Prostate gland (tissue), 2 donors: ENCODE data around the gene SOX10.

Experiments
- POLR2AphosphoS5 ChIP-seq: sonication (generic); formaldehyde crosslinking; IDR thresholded peaks from one replicate; pipeline ENCODE4 v1.6.1; 2017; ENCODE audit warnings: antibody characterized with exemption
- TF ChIP-seq, protein P1 (sequence below), 4 experiments: fragments of 200-600 bp in 2 of 4; fragments of 450-650 bp in 2 of 4; sonication (generic) in 2 of 4; IDR thresholded peaks; 1 replicate in 3 of 4; 2 replicates in 1 of 4; pipeline ENCODE4 v1.5.1; 2016 to 2019; ENCODE audit warnings: antibody characterized with exemption in 4 of 4, mild to moderate bottlenecking in 2 of 4, moderate library complexity in 2 of 4

DNA sequence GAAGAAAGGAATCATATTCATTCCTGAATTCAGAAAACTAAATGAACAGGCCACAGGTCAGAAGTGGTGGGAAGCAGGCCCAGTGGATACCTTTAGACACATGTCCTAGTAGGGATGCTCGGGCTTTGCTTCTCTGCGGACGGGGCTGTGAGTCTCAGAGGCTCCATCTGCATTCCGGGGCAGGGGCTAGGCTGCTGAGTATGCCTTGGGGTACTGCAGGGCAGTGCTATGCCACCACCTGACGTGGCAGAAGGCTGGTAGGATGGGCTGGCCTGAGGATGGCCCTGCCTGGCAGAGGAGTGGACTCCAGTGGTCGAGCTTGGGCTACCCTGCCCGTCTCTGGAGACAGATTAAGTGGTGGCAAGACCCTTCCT lies 40.5 kb downstream of the SOX10 start:
- TF ChIP-seq, protein P1, sequence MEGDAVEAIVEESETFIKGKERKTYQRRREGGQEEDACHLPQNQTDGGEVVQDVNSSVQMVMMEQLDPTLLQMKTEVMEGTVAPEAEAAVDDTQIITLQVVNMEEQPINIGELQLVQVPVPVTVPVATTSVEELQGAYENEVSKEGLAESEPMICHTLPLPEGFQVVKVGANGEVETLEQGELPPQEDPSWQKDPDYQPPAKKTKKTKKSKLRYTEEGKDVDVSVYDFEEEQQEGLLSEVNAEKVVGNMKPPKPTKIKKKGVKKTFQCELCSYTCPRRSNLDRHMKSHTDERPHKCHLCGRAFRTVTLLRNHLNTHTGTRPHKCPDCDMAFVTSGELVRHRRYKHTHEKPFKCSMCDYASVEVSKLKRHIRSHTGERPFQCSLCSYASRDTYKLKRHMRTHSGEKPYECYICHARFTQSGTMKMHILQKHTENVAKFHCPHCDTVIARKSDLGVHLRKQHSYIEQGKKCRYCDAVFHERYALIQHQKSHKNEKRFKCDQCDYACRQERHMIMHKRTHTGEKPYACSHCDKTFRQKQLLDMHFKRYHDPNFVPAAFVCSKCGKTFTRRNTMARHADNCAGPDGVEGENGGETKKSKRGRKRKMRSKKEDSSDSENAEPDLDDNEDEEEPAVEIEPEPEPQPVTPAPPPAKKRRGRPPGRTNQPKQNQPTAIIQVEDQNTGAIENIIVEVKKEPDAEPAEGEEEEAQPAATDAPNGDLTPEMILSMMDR (IDR thresholded peaks at IDR 0.05): no peak
- TF ChIP-seq POLR2AphosphoS5: no peak
